Measurements from ENCODE around the gene ZNF490. TPM values are rescaled to one million over a fixed set of nuclear protein-coding genes. Genes with fewer than 3 reads are reported as not detected.
"Not testable (repeated sequence)": the region's sequence is repeated elsewhere in the genome, so short reads cannot be mapped to it uniquely, and the experiment has no call there.

The ZNF490 gene
- total and polyA plus RNA-seq, 8 donors: 0.25 to 7.5 (median 4.7) TPM; not detected in 2

- Histone ChIP-seq H3K4me1 (no peaks in the 10 kb centered on the region), H3K4me3 (no peak overlapping the region), H3K36me3 (peaks cover 59 to 91% (median 77%) of the 10 kb centered on the region in 4 donors), H3K27ac (no peak overlapping the region), H3K27me3 (no peaks in the 10 kb centered on the region), H3K9me3 (peaks cover 6 to 38% (median 23%) of the 10 kb centered on the region in 4 donors)
- no peak for DNase-seq
- intact Hi-C loops (cut with DNase I; ENCODE audit: low total_unique reads): no loop called here
- 90 to 99% (median 97%) methylated on average over 7 of the region's 7 CpGs for WGBS, 5 donors
- TF ChIP-seq POLR2AphosphoS5 (IDR thresholded peaks at IDR 0.05) (no peak), CTCF (IDR thresholded peaks at IDR 0.05) (no peak), POLR2A (IDR thresholded peaks at IDR 0.05) (no peak), EP300 (IDR thresholded peaks at IDR 0.05) (no peak)
Observed at GRCh38 chr19:12629215-12629614, 18.6 kb upstream of the ZNF490 start.

GRCh38 chr19:12628040-12629022 lies 17.7 kb upstream of the ZNF490 start:
- DNase-seq: no peak
- intact Hi-C loops (cut with DNase I; ENCODE audit: low total_unique reads): no loop called here
- Histone ChIP-seq H3K27me3 (no peaks in the 10 kb centered on the region), H3K9me3 (peaks cover 6 to 38% (median 23%) of the 10 kb centered on the region in 4 donors), H3K4me1 (peaks cover 0 to 5% (median under 1%) of the 10 kb centered on the region in 4 donors), H3K36me3 (peaks cover 63 to 98% (median 85%) of the 10 kb centered on the region in 4 donors), H3K4me3 (no peak overlapping the region), H3K27ac (no peak overlapping the region)
- 95 to 99% (median 97%) methylated on average over 17 of the region's 17 CpGs for WGBS, 5 donors
- no peak for TF ChIP-seq EP300 (IDR thresholded peaks at IDR 0.05)
- TF ChIP-seq POLR2AphosphoS5 (IDR thresholded peaks at IDR 0.05): no peak
- TF ChIP-seq CTCF (IDR thresholded peaks at IDR 0.05): no peak
- no peak for TF ChIP-seq POLR2A (IDR thresholded peaks at IDR 0.05)

GRCh38 chr19:12626958-12627357 lies 16.3 kb upstream of the ZNF490 start:
- H3K4me3 ChIP-seq: no peak overlapping the region
- peaks cover 6 to 38% (median 23%) of the 10 kb centered on the region in 4 donors for H3K9me3 ChIP-seq
- peaks cover 0 to 13% (median 5%) of the 10 kb centered on the region in 4 donors for H3K4me1 ChIP-seq
- WGBS, 5 donors: 82 to 97% (median 88%) methylated on average over 8 of the region's 8 CpGs
- H3K27ac ChIP-seq: no peak overlapping the region
- intact Hi-C loops (cut with DNase I; ENCODE audit: low total_unique reads): no loop called here
- no peak for DNase-seq
- H3K27me3 ChIP-seq: no peaks in the 10 kb centered on the region
- TF ChIP-seq POLR2A (IDR thresholded peaks at IDR 0.05) (no peak), POLR2AphosphoS5 (IDR thresholded peaks at IDR 0.05) (no peak)
- H3K36me3 ChIP-seq: peaks cover 63 to 85% (median 78%) of the 10 kb centered on the region in 4 donors

GRCh38 chr19:12623361-12624031 lies 12.9 kb upstream of the ZNF490 start:
- DNase-seq: no peak
- WGBS, 5 donors: 88 to 95% (median 91%) methylated on average over 4 of the region's 4 CpGs
- Histone ChIP-seq H3K4me3 (no peak overlapping the region), H3K27ac (no peak overlapping the region), H3K4me1 (peaks cover 0 to 31% (median 18%) of the 10 kb centered on the region in 4 donors), H3K36me3 (peaks cover 47 to 53% (median 52%) of the 10 kb centered on the region in 4 donors), H3K9me3 (peaks cover 4 to 27% (median 16%) of the 10 kb centered on the region in 4 donors), H3K27me3 (no peaks in the 10 kb centered on the region)
- TF ChIP-seq POLR2A (IDR thresholded peaks at IDR 0.05): no peak
- TF ChIP-seq POLR2AphosphoS5 (IDR thresholded peaks at IDR 0.05): no peak
- no peak for TF ChIP-seq EP300 (IDR thresholded peaks at IDR 0.05)
- no peak for TF ChIP-seq CTCF (IDR thresholded peaks at IDR 0.05)
- intact Hi-C loops (cut with DNase I; ENCODE audit: low total_unique reads): no loop called here

GRCh38 chr19:12621253-12622024 lies 10.8 kb upstream of the ZNF490 start:
- H3K9me3 ChIP-seq; H3K4me3 ChIP-seq; H3K27ac ChIP-seq; intact Hi-C loops (cut with DNase I; ENCODE audit: low total_unique reads); H3K27me3 ChIP-seq; DNase-seq: not testable (repeated sequence)
- H3K36me3 ChIP-seq: peaks cover 27 to 39% (median 35%) of the 10 kb centered on the region in 4 donors
- peaks cover 0 to 51% (median 27%) of the 10 kb centered on the region in 4 donors for H3K4me1 ChIP-seq
- 61 to 93% (median 71%) methylated on average over 13 to 26 of the region's 26 CpGs for WGBS, 5 donors

Data from stomach (tissue), 9 donors.